Trophoblast cell (in vitro differentiated cells and primary cell): ENCODE data around the gene OTOG.
A peak's percentile ranks its signal among the peaks of the same experiment; 100 is the strongest.

Experiments used
- DNase-seq, 2 donors: peaks; one replicate each; pipeline ENCODE4 v3.0.0-alpha.2; 2016
- H2AFZ ChIP-seq: 2 replicates; pipeline ENCODE4 v1.6.1; 2013; ENCODE audit warnings: low read length, moderate library complexity, mild to moderate bottlenecking; ENCODE audit not compliant: insufficient read depth, poor library complexity
- H2AK5ac ChIP-seq: 2 replicates; pipeline ENCODE4 v1.6.1; 2013; ENCODE audit warnings: mild to moderate bottlenecking, low read length
- H2BK120ac ChIP-seq: 2 replicates; pipeline ENCODE4 v1.6.1; 2013; ENCODE audit warnings: low read length, mild to moderate bottlenecking, moderate library complexity; ENCODE audit not compliant: insufficient read depth, poor library complexity
- H2BK12ac ChIP-seq: 2 replicates; pipeline ENCODE4 v1.6.1; 2013; ENCODE audit warnings: mild to moderate bottlenecking, low read length, moderate library complexity
- H2BK5ac ChIP-seq: 2 replicates; pipeline ENCODE4 v1.6.1; 2013; ENCODE audit warnings: low read length, low read depth, moderate library complexity, mild to moderate bottlenecking; ENCODE audit not compliant: poor library complexity
- H3K14ac ChIP-seq: 2 replicates; pipeline ENCODE4 v1.6.1; 2013; ENCODE audit warnings: mild to moderate bottlenecking, low read length
- H3K18ac ChIP-seq: 2 replicates; pipeline ENCODE4 v1.6.1; 2013; ENCODE audit warnings: mild to moderate bottlenecking, low read length
- H3K23ac ChIP-seq: 2 replicates; pipeline ENCODE4 v1.6.1; 2013; ENCODE audit warnings: low read length
- H3K27ac ChIP-seq: 2 replicates; pipeline ENCODE4 v1.5.1; 2013; ENCODE audit warnings: low read depth, mild to moderate bottlenecking, inconsistent platforms, low read length, moderate library complexity
- H3K27me3 ChIP-seq: 2 replicates; pipeline ENCODE4 v1.6.1; 2013; ENCODE audit warnings: inconsistent platforms, mild to moderate bottlenecking, low read length, moderate library complexity; ENCODE audit not compliant: insufficient read depth
- H3K36me3 ChIP-seq, 2 experiments: 1 replicate in 1 of 2; 2 replicates in 1 of 2; pipeline ENCODE4 v1.6.1; 2013; ENCODE audit warnings: low read length in 2 of 2, mild to moderate bottlenecking in 2 of 2, moderate library complexity in 1 of 2; ENCODE audit not compliant: insufficient read depth in 2 of 2, control insufficient read depth in 1 of 2
- H3K4ac ChIP-seq: 2 replicates; pipeline ENCODE4 v1.6.1; 2013; ENCODE audit warnings: low read depth, mild to moderate bottlenecking, low read length, moderate library complexity
- H3K4me1 ChIP-seq, 2 experiments: 1 replicate in 1 of 2; 2 replicates in 1 of 2; pipeline ENCODE4 v1.6.1; 2013; ENCODE audit warnings: low read length in 2 of 2, mild to moderate bottlenecking in 2 of 2, moderate library complexity in 1 of 2; ENCODE audit not compliant: insufficient read depth in 2 of 2, control insufficient read depth in 1 of 2
- H3K4me2 ChIP-seq: 2 replicates; pipeline ENCODE4 v1.6.1; 2013; ENCODE audit warnings: inconsistent platforms, mild to moderate bottlenecking, low read length, moderate library complexity
- H3K4me3 ChIP-seq: 2 replicates; pipeline ENCODE4 v1.5.1; 2013; ENCODE audit warnings: mild to moderate bottlenecking, low read depth, low read length, inconsistent platforms
- H3K79me1 ChIP-seq: one replicate; pipeline ENCODE4 v1.6.1; 2013; ENCODE audit warnings: low read length
- H3K79me2 ChIP-seq: 2 replicates; pipeline ENCODE4 v1.6.1; 2013; ENCODE audit warnings: low read length, mild to moderate bottlenecking; ENCODE audit not compliant: control insufficient read depth, insufficient read depth, poor library complexity
- H3K9ac ChIP-seq: 2 replicates; pipeline ENCODE4 v1.6.1; 2013; ENCODE audit warnings: mild to moderate bottlenecking, low read length
- H3K9me3 ChIP-seq: 2 replicates; pipeline ENCODE4 v1.6.1; 2013; ENCODE audit warnings: low read depth, mild to moderate bottlenecking, control low read depth, inconsistent platforms, low read length; ENCODE audit not compliant: insufficient read depth
- H4K12ac ChIP-seq: 2 replicates; pipeline ENCODE4 v1.6.1; 2013; ENCODE audit warnings: low read depth, mild to moderate bottlenecking, low read length, moderate library complexity
- H4K8ac ChIP-seq: 2 replicates; pipeline ENCODE4 v1.6.1; 2013; ENCODE audit warnings: low read depth, mild to moderate bottlenecking, low read length, moderate library complexity
- H4K91ac ChIP-seq: one replicate; pipeline ENCODE4 v1.6.1; 2013; ENCODE audit warnings: low read depth, mild to moderate bottlenecking, low read length, moderate library complexity
- WGBS: extraction: QIAGEN DNeasy Blood & Tissue Kit; methylation state at CpG from one replicate; pipeline ENCODE4 v1.1.7; 2013; ENCODE audit warnings: missing lambda C conversion rate; ENCODE audit not compliant: insufficient read length, insufficient coverage; ENCODE audit errors: extremely low coverage; 5-methylcytosine and 5-hydroxymethylcytosine counted together

The OTOG gene

DNA sequence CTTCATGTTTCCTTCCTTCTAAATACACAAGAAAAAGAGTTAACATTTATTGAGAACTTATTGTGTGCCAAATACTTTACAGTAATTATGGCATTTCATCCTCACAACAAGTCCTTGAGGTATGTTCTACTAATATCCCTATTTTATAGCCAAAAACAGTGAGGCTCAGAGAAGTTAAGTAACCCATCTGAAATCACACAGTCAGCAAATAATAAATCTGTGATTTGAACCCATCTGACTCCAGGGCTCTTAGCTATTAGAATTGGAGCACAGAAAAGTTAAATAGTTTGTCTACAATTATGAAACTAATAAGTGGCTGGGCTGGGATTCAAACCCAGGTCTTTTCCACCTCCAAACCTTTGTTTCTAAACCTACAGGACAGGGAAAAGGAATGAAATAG, 135.8 kb downstream of the OTOG start:
- DNase-seq = no peak
- Histone ChIP-seq H3K79me2 (no peaks in the 10 kb centered on the region), H2AFZ (no peak overlapping the region), H3K36me3 (no peaks in the 10 kb centered on the region), H3K4ac (no peak overlapping the region), H3K27me3 (no peaks in the 10 kb centered on the region), H2BK12ac (no peak overlapping the region), H3K4me2 (no peak overlapping the region), H4K91ac (no peak overlapping the region), H2BK120ac (no peak overlapping the region), H3K9me3 (no peaks in the 10 kb centered on the region), H3K18ac (no peak overlapping the region), H2AK5ac (no peak overlapping the region), H3K4me3 (no peak overlapping the region), H2BK5ac (no peak overlapping the region), H3K4me1 (peaks cover 0 to 11% of the 10 kb centered on the region in 2 experiments), H3K27ac (no peak overlapping the region), H3K23ac (no peak overlapping the region), H3K9ac (no peak overlapping the region), H3K79me1 (no peaks in the 10 kb centered on the region), H3K14ac (no peak overlapping the region), H4K12ac (no peak overlapping the region), H4K8ac (no peak overlapping the region)

GRCh38 chr11:17683377-17684161, 136.5 kb downstream of the OTOG start:
- no peak overlapping the region for H4K12ac ChIP-seq
- no peaks in the 10 kb centered on the region for H3K9me3 ChIP-seq
- H2AFZ ChIP-seq = no peak overlapping the region
- no peaks in the 10 kb centered on the region for H3K79me1 ChIP-seq
- H2BK5ac ChIP-seq = no peak overlapping the region
- H2AK5ac ChIP-seq = no peak overlapping the region
- no peak overlapping the region for H3K4me2 ChIP-seq
- no peak overlapping the region for H3K9ac ChIP-seq
- no peaks in the 10 kb centered on the region for H3K79me2 ChIP-seq
- no peak overlapping the region for H3K14ac ChIP-seq
- H3K4ac ChIP-seq = no peak overlapping the region
- no peaks in the 10 kb centered on the region for H3K27me3 ChIP-seq
- H2BK120ac ChIP-seq = no peak overlapping the region
- peak; percentile 94 to 95 for DNase-seq
- no peak overlapping the region for H3K27ac ChIP-seq
- H4K91ac ChIP-seq = no peak overlapping the region
- H4K8ac ChIP-seq = no peak overlapping the region
- H3K4me3 ChIP-seq = no peak overlapping the region
- no peaks in the 10 kb centered on the region for H3K36me3 ChIP-seq
- peak overlapping the region; percentile 14 for H2BK12ac ChIP-seq
- H3K23ac ChIP-seq = no peak overlapping the region
- peaks cover 0 to 11% of the 10 kb centered on the region in 2 experiments for H3K4me1 ChIP-seq
- H3K18ac ChIP-seq = no peak overlapping the region
- WGBS = no CpG with 5 or more reads among the region's 12 CpGs

GRCh38 chr11:17684550-17684949, 137.5 kb downstream of the OTOG start:
- Histone ChIP-seq H3K4ac (no peak overlapping the region), H3K4me3 (no peak overlapping the region), H2BK12ac (no peak overlapping the region), H3K79me1 (no peaks in the 10 kb centered on the region), H2BK120ac (no peak overlapping the region), H3K18ac (no peak overlapping the region), H3K4me2 (no peak overlapping the region), H2AK5ac (no peak overlapping the region), H3K79me2 (no peaks in the 10 kb centered on the region), H3K14ac (no peak overlapping the region), H4K8ac (no peak overlapping the region), H3K23ac (no peak overlapping the region), H3K9me3 (peaks cover under 1% of the 10 kb centered on the region), H3K27ac (no peak overlapping the region), H2BK5ac (no peak overlapping the region), H4K91ac (no peak overlapping the region), H4K12ac (no peak overlapping the region), H3K36me3 (no peaks in the 10 kb centered on the region), H3K27me3 (no peaks in the 10 kb centered on the region), H3K9ac (no peak overlapping the region), H2AFZ (no peak overlapping the region), H3K4me1 (peaks cover 0 to 11% of the 10 kb centered on the region in 2 experiments)
- no CpG with 5 or more reads among the region's 5 CpGs for WGBS
- no peak for DNase-seq

DNA sequence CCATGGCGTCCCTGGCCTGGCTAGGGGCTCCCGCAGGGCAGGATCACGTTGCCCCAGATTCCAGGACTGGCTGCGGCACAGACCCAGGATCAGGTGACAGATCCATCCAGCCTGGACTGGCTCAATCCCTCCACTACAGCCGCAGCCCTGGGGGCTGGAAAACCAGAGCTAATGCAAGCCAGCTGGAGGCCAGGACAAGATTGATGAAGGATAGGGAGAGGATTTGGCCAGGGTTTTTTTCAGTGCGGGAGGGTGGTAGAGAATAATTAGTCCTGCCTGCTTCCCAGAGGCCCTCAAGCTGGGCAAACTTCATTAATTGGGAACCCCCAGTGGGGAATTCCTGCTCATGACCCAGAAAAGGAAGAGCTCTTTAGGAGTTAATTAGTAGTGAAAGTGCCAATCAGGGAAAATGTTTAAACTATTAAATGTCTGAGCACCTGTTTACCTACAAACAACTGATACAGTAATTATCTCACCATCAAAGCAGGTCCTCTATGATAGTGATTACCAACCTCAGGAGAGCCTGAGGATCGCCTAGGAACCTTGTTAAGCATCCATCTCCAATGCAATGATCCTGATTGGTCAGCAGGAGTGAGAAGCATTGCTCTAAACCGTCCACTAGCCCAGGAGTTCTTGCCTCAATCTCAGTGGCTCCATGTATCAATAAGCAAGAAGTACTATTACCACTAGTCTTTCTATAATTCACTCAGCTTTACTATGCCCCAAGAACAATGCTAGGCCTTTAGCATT, 139.3 kb downstream of the OTOG start:
- Histone ChIP-seq H3K27me3 (no peaks in the 10 kb centered on the region), H3K4ac (no peak overlapping the region), H3K14ac (no peak overlapping the region), H3K9me3 (peaks cover 2% of the 10 kb centered on the region), H2AK5ac (no peak overlapping the region), H3K9ac (no peak overlapping the region), H2BK12ac (no peak overlapping the region), H3K4me1 (peaks cover 0 to 11% of the 10 kb centered on the region in 2 experiments), H3K36me3 (no peaks in the 10 kb centered on the region), H2AFZ (no peak overlapping the region), H3K27ac (no peak overlapping the region), H3K18ac (no peak overlapping the region), H4K8ac (no peak overlapping the region), H4K12ac (no peak overlapping the region), H4K91ac (no peak overlapping the region), H2BK120ac (no peak overlapping the region), H3K79me1 (no peaks in the 10 kb centered on the region), H3K4me2 (no peak overlapping the region), H2BK5ac (no peak overlapping the region), H3K4me3 (no peak overlapping the region), H3K23ac (no peak overlapping the region), H3K79me2 (no peaks in the 10 kb centered on the region)
- no CpG with 5 or more reads among the region's 8 CpGs for WGBS
- peak; percentile 28 to 41 for DNase-seq
